ENCODE results near the gene SGTA. TPM values are rescaled to one million over a fixed set of nuclear protein-coding genes. Genes with fewer than 3 reads are reported as not detected.
A peak's percentile ranks its signal among the peaks of the same experiment; 100 is the strongest.

SGTA gene
- total RNA-seq, 2 donors from 2014 or later, result 52.3 to 60.9 TPM

GRCh38 chr19:2777952-2778683, 5.0 kb downstream of the SGTA start:
- Histone ChIP-seq H3K27me3 (no peaks in the 10 kb centered on the region), H3K4me3 (no peak overlapping the region), H3K36me3 (no peaks in the 10 kb centered on the region), H3K9me3 (no peaks in the 10 kb centered on the region), H3K4me1 (peaks cover 0 to 65% of the 10 kb centered on the region in 2 donors), H3K27ac (peak overlapping the region in 1 of 2 donors; percentile 32)
- no peak for DNase-seq (ENCODE audit: low spot score)
- no peak for TF ChIP-seq CTCF (IDR thresholded peaks at IDR 0.05)

DNA sequence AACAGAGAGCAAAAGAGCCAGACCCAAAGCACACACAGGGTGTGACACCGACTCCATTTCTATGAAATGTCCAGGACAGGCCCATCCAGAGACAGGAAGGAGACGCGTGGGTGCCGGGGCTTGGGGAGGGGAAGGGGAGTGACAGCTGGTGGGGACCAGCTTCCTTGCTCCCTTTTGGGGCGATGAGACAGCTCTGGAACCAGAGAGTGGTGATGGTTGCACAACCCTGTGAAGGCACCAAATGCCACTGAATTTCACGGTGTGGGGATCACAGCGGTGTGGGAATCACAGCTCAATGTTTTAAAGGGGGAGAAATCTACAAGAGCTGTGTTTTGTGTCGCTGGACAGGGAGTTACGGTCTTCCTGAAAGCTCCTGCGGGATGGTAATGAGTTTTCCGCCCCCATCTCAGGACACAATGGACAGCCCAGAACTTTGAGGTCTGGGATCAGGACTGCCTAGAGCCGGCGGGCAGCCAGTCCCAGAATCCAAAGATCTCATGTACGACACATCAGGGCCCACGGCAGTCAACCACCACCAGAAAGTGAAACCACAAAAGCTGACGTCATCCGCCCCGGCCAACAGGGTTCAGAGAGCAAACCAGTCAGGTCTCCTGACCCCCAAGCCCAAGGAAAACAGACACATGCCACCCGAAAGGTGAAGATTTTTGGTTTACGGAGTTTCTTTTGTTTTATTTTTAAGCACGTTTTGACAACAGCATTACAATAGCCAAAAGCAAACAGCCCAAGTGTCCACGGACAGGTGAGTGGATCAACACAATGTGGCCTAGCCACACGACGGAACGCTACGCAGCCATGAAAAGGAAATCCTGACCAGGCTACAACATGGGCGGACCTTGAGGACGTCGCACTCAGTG, 7.3 kb downstream of the SGTA start:
- H3K9me3 ChIP-seq, result no peaks in the 10 kb centered on the region
- peak overlapping the region in 1 of 2 donors; percentile 39 for H3K4me3 ChIP-seq
- peak overlapping the region; percentile 58 to 83 for H3K27ac ChIP-seq
- H3K36me3 ChIP-seq, result no peaks in the 10 kb centered on the region
- no peak for TF ChIP-seq CTCF (IDR thresholded peaks at IDR 0.05)
- peak; percentile 79 for DNase-seq (ENCODE audit: low spot score)
- H3K27me3 ChIP-seq, result no peaks in the 10 kb centered on the region
- peaks cover 0 to 65% of the 10 kb centered on the region in 2 donors for H3K4me1 ChIP-seq

- Histone ChIP-seq H3K4me3 (peak overlapping the region in 1 of 2 donors; percentile 39), H3K27me3 (no peaks in the 10 kb centered on the region), H3K4me1 (peaks cover 0 to 65% of the 10 kb centered on the region in 2 donors), H3K9me3 (no peaks in the 10 kb centered on the region), H3K36me3 (no peaks in the 10 kb centered on the region), H3K27ac (peak overlapping the region; percentile 58 to 83)
- DNase-seq (ENCODE audit: low spot score), result peak; percentile 66
- no peak for TF ChIP-seq CTCF (IDR thresholded peaks at IDR 0.05)
These were observed 8.0 kb downstream of the SGTA start for GRCh38 chr19:2774953-2775555.

GRCh38 chr19:2774083-2774679, 8.9 kb downstream of the SGTA start:
- Histone ChIP-seq H3K4me1 (peaks cover 0 to 67% of the 10 kb centered on the region in 2 donors), H3K27me3 (no peaks in the 10 kb centered on the region), H3K4me3 (no peak overlapping the region), H3K9me3 (no peaks in the 10 kb centered on the region), H3K27ac (peak overlapping the region; percentile 58 to 83), H3K36me3 (no peaks in the 10 kb centered on the region)
- no peak for DNase-seq (ENCODE audit: low spot score)
- TF ChIP-seq CTCF (IDR thresholded peaks at IDR 0.05), result no peak

DNA sequence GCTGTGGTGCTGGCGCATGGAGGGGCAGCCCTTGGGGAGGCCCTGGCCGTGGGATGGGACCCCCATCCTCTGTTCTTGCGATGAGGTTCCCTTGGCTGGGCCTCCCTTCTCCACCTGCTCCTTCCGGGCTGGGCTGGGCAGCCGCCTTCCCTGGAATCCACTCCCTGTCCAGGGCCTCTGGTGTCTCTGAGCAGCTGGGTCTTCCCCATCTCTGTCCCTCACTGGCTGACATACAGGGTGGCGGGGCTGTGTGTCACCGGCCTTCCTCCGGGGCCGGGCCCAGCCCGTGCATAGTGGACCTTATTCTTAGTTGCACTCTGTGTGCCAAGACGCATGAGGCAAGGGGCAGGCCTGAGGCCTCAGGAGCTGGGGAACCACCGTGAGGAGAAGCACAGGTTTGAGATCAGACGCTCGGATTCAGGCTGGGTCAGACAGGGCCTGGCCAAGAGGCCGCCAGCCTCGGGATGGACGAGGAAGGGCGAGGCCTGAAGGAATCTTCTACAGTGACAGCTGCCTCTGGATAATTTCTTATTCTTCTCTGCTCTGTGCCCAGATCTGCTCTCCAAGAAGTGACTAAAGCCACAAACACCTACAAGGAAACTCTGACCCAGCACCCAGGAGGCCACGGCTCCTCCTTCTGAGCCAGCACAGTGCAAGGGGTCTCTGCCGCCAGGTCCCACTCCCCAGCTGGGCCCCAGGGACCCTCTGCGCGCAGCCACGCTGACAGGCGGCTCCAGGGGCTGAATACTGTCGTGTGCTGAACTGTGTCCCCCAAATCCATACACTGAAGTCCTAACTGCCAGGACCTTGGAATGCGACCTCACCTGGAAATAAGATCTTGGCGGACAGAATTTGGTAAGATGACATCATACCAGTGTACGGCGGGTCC, 11.0 kb downstream of the SGTA start:
- TF ChIP-seq CTCF (IDR thresholded peaks at IDR 0.05), result no peak
- Histone ChIP-seq H3K27ac (peak overlapping the region; percentile 84 to 85), H3K4me1 (peaks cover 0 to 64% of the 10 kb centered on the region in 2 donors), H3K4me3 (no peak overlapping the region), H3K27me3 (no peaks in the 10 kb centered on the region), H3K36me3 (peaks cover 9% of the 10 kb centered on the region), H3K9me3 (no peaks in the 10 kb centered on the region)
- DNase-seq (ENCODE audit: low spot score), result no peak

Data from right atrium auricular region (tissue), 2 donors.